Fibroblast of skin of scalp (primary cell): Measurements from ENCODE around the gene HLF.
A peak's percentile ranks its signal among the peaks of the same experiment; 100 is the strongest.

Experiments used
- DNase-seq: peaks from one replicate; pipeline ENCODE4 v3.0.0-alpha.2; 2013

Gene HLF

GRCh38 chr17:55292094-55292493, 27.3 kb downstream of the HLF start:
- no peak for DNase-seq

- DNase-seq, result peak; percentile 6
Observed at GRCh38 chr17:55294042-55294751, 29.4 kb downstream of the HLF start.

GRCh38 chr17:55295411-55296170, 30.8 kb downstream of the HLF start:
- DNase-seq, result peak; percentile 51

- DNase-seq, result no peak
Observed at GRCh38 chr17:55296171-55296695, 31.5 kb downstream of the HLF start.

GRCh38 chr17:55296699-55297098, 31.9 kb downstream of the HLF start:
- DNase-seq, result no peak

GRCh38 chr17:55298111-55298730, 33.5 kb downstream of the HLF start:
- DNase-seq, result no peak

GRCh38 chr17:55299162-55299838, 34.5 kb downstream of the HLF start:
- DNase-seq, result no peak

GRCh38 chr17:55299890-55300289, 35.1 kb downstream of the HLF start:
- no peak for DNase-seq

- DNase-seq, result no peak
Observed at GRCh38 chr17:55300479-55301290, 35.9 kb downstream of the HLF start.

- no peak for DNase-seq
Observed at GRCh38 chr17:55301521-55302406, 37.0 kb downstream of the HLF start.

- DNase-seq, result no peak
Observed at GRCh38 chr17:55302407-55302787, 37.6 kb downstream of the HLF start.

- DNase-seq, result no peak
Observed at GRCh38 chr17:55303008-55303493, 38.3 kb downstream of the HLF start.

- DNase-seq, result peak; percentile 6
Observed at GRCh38 chr17:55303701-55304145, 39.0 kb downstream of the HLF start.

GRCh38 chr17:55304171-55304859, 39.6 kb downstream of the HLF start:
- no peak for DNase-seq

- no peak for DNase-seq
Observed at GRCh38 chr17:55305321-55306087, 40.7 kb downstream of the HLF start.

- no peak for DNase-seq
Observed at GRCh38 chr17:55307879-55308278, 43.1 kb downstream of the HLF start.

- DNase-seq, result no peak
Observed at GRCh38 chr17:55308613-55309391, 44.0 kb downstream of the HLF start.

- no peak for DNase-seq
Observed at GRCh38 chr17:55311767-55312375, 47.1 kb downstream of the HLF start.
